ENCODE measurements around the gene PAX6. TPM values are rescaled to one million over a fixed set of nuclear protein-coding genes. Genes with fewer than 3 reads are reported as not detected.

The PAX6 gene
- total and polyA plus RNA-seq, 2 of the 4 experiments (the other 2 are of a cell fraction) = not detected

- intact Hi-C loops (cut with micrococcal nuclease) = no loop called here
- no peaks in the 10 kb centered on the region; the same call in 1 of the 2 replicates for H3K4me1 ChIP-seq (ENCODE audit: control insufficient read depth, insufficient read depth, low read length)
Observed at GRCh38 chr11:31805629-31806185, 5.4 kb downstream of the PAX6 start.

More at GRCh38 chr11:31805629-31806185, 5.4 kb downstream of the PAX6 start:
- no peak for TF ChIP-seq BHLHE40 (IDR thresholded peaks at IDR 0.05; ENCODE audit: low read depth, low read length)
- Histone ChIP-seq H2BK120ac (ENCODE audit: low read depth, low read length) (no peak overlapping the region), H3K23ac (ENCODE audit: low read depth, low read length) (no peak overlapping the region), H3K9ac (ENCODE audit: low read depth, low read length) (no peak overlapping the region), H3K9me3 (ENCODE audit: control insufficient read depth, insufficient read depth, low read length) (peaks cover 34% of the 10 kb centered on the region), H3K27ac (ENCODE audit: insufficient read depth, low read length) (no peak overlapping the region), H3K4me3 (ENCODE audit: insufficient read depth, low read depth, low read length) (no peak overlapping the region), H4K8ac (ENCODE audit: low read depth in 2 of 2, low read length in 2 of 2) (no peak overlapping the region), H3K18ac (ENCODE audit: low read depth, low read length) (no peak overlapping the region), H3K4ac (ENCODE audit: low read depth, low read length) (no peak overlapping the region), H3K79me1 (ENCODE audit: low read depth in 1 of 2, low read length in 2 of 2) (no peaks in the 10 kb centered on the region), H4K91ac (ENCODE audit: insufficient read depth, low read depth, low read length) (no peak overlapping the region), H3K9me1 (ENCODE audit: insufficient read depth, low read length) (peaks cover 4% of the 10 kb centered on the region; the same call in 1 of the 2 replicates), H2AFZ (replicated peaks; ENCODE audit: low read length, poor library complexity) (no peak overlapping the region), H3K14ac (replicated peaks; ENCODE audit: low read depth, low read length) (no peak overlapping the region), H3K56ac (ENCODE audit: extremely low read depth, insufficient read depth, low read length) (no peak overlapping the region), H2BK20ac (ENCODE audit: low read depth, low read length) (no peak overlapping the region), H3K27me3 (ENCODE audit: control insufficient read depth, insufficient read depth, low read length) (peaks cover 95% of the 10 kb centered on the region), H2AK5ac (ENCODE audit: low read depth, low read length) (no peak overlapping the region), H2AK9ac (replicated peaks; ENCODE audit: low read depth, low read length, poor library complexity) (no peak overlapping the region), H2BK15ac (ENCODE audit: low read depth, low read length) (no peak overlapping the region), H4K5ac (ENCODE audit: low read depth, low read length) (no peak overlapping the region), H4K20me1 (ENCODE audit: insufficient read depth, low read length) (peaks cover 6% of the 10 kb centered on the region), H2BK5ac (ENCODE audit: low read depth, low read length, poor library complexity, severe bottlenecking) (no peak overlapping the region), H3K4me2 (ENCODE audit: low read depth, low read length) (no peak overlapping the region), H3K36me3 (ENCODE audit: control insufficient read depth, insufficient read depth, low read length) (no peaks in the 10 kb centered on the region)
- DNase-seq (no peak), ATAC-seq (ENCODE audit: low read depth) (no peak)
- dilution Hi-C loops (cut with HindIII; ENCODE audit: low sequenced_read_pairs, unreplicated experiment) = no loop called here
- in situ Hi-C loops (cut with MboI; ENCODE audit: low sequenced_read_pairs) = no loop called here
- WGBS, 2 experiments (ENCODE audit: extremely low coverage in 2 of 2, insufficient read length in 1 of 2) = 0% methylated on average over 1 of the region's 20 CpGs; no CpG with 5 or more reads in 1 of the 2 experiments
- POLR2A ChIA-PET (ENCODE audit: unreplicated experiment) = no interaction called here
- BruUV-seq (replicated peaks) = no TSS peak
- CTCF ChIA-PET = no interaction called here

Measured in IMR-90 (cell line).